ENCODE results near the gene PHETA1.

GRCh38 chr12:111409403-111409779, 40.5 kb upstream of the PHETA1 start:
- no peak for TF ChIP-seq EZH2 (IDR thresholded peaks at IDR 0.05; ENCODE audit: borderline replicate concordance, low read length)
- TF ChIP-seq CTCF (conservative IDR thresholded peaks at IDR 0.05 in 1 of 2, IDR thresholded peaks at IDR 0.05 in 1 of 2; ENCODE audit: extremely low read depth in 1 of 2, insufficient read depth in 1 of 2, low read depth in 1 of 2, low read length in 2 of 2) = no peak
